Transverse colon (tissue), 4 donors: ENCODE results near the gene ATOSB. TPM values are rescaled to one million over a fixed set of nuclear protein-coding genes. Genes with fewer than 3 reads are reported as not detected.

Experiments used
- DNase-seq: peaks from one replicate; pipeline ENCODE4 v3.0.0-alpha.2; 2019
- H3K27ac ChIP-seq, 4 donors: fragments of 200-600 bp; sonication (generic); 2 replicates each; pipeline ENCODE4 v1.5.1; 2016 to 2018; ENCODE audit warnings: inconsistent platforms in 4 of 4
- H3K27me3 ChIP-seq: fragments of 200-600 bp; sonication (generic); 2 replicates; pipeline ENCODE4 v1.5.1; 2017; ENCODE audit warnings: inconsistent platforms
- H3K36me3 ChIP-seq, 4 donors: fragments of 200-600 bp; sonication (generic); 2 replicates each; pipeline ENCODE4 v1.5.1; 2017 to 2019; ENCODE audit warnings: inconsistent platforms in 4 of 4
- H3K4me1 ChIP-seq, 4 donors: fragments of 200-600 bp; sonication (generic); 2 replicates each; pipeline ENCODE4 v1.5.1; 2017 to 2020; ENCODE audit warnings: inconsistent platforms in 4 of 4
- H3K4me3 ChIP-seq, 4 donors: fragments of 200-600 bp; sonication (generic); 1 replicate in 1 of 4; 2 replicates in 3 of 4; pipeline versions ENCODE4 v1.5.1 to v1.6.1; 2017 to 2019; ENCODE audit warnings: inconsistent platforms in 4 of 4
- H3K9me3 ChIP-seq, 2 donors: fragments of 200-600 bp; sonication (generic); 2 replicates each; pipeline ENCODE4 v1.5.1; 2017 to 2019; ENCODE audit warnings: inconsistent platforms in 2 of 2
- CTCF ChIP-seq, 5 experiments: fragments of 200-600 bp in 3 of 5; fragments of 450-650 bp in 2 of 5; sonication (generic) in 3 of 5; IDR thresholded peaks; 1 replicate in 2 of 5; 2 replicates in 3 of 5; pipeline ENCODE4 v1.5.1; 2016 to 2017; ENCODE audit warnings: antibody characterized with exemption in 5 of 5, inconsistent platforms in 3 of 5, mild to moderate bottlenecking in 2 of 5, moderate library complexity in 1 of 5
- EP300 ChIP-seq: sonication (generic); formaldehyde crosslinking; IDR thresholded peaks from one replicate; pipeline ENCODE4 v1.6.1; 2017; ENCODE audit warnings: antibody characterized with exemption, low read depth
- POLR2A ChIP-seq: fragments of 450-650 bp; IDR thresholded peaks from one replicate; pipeline ENCODE4 v1.6.1; 2016; ENCODE audit warnings: antibody characterized with exemption, mild to moderate bottlenecking, moderate library complexity
- POLR2AphosphoS5 ChIP-seq, 3 donors: sonication (generic); formaldehyde crosslinking; IDR thresholded peaks; one replicate each; pipeline ENCODE4 v1.6.1; 2016; ENCODE audit warnings: antibody characterized with exemption in 3 of 3
- WGBS, 2 donors: methylation state at CpG; one replicate each; pipeline ENCODE4 v1.1.5; 2018; ENCODE audit warnings: low coverage in 1 of 2; 5-methylcytosine and 5-hydroxymethylcytosine counted together
- in situ Hi-C, 4 donors: fragments of 200-750 bp; cut with MboI; loops; one replicate each; pipeline versions ENCODE4 v1.15.0 to v1.15.1; 2017; ENCODE audit warnings: low sequenced_read_pairs in 3 of 4, low pct_ligation_motif_present in 1 of 4, low pct_unique_long_range_greater_than_20kb in 1 of 4
- intact Hi-C: fragments of 100-400 bp; cut with DNase I; formaldehyde crosslinking; loops from one replicate; pipeline ENCODE4 v1.15.1; 2023; ENCODE audit warnings: low total_unique reads
- total RNA-seq, 4 donors: library from RNA; depleted of rRNA; stranded (reverse); fragments of >200 nt; gene quantifications; one replicate each; pipeline ENCODE4 v1.1.0, GENCODE V29; 2016

Gene ATOSB
- 10 to 100 TPM; 23.9 to 30.0 (median 27.3) TPM for total RNA-seq

- 1% methylated on average over 52 of the region's 54 CpGs; no CpG with 5 or more reads in 1 of the 2 donors for WGBS, 2 donors
- intact Hi-C loops, result loop anchor here (5.0 kb wide), 2 partner anchors 141 to 366 kb away; no protein-coding TSS in a partner anchor
- peak within 1 kb of the TSS; percentile 43 to 57 (median 51) for H3K4me3 ChIP-seq
- in situ Hi-C loops, result loop anchor here (5.0 to 25.0 kb wide), 6 partner anchors 139 to 446 kb away; a partner anchor contains a TSS
- no peaks in the 10 kb centered on the region for H3K36me3 ChIP-seq
- DNase-seq, result peak; percentile 99
- H3K4me1 ChIP-seq, result peaks cover 28 to 50% (median 47%) of the 10 kb centered on the region in 4 donors
- no peaks in the 10 kb centered on the region for H3K9me3 ChIP-seq
- peak within 1 kb of the TSS; percentile 87 to 96 (median 91) for H3K27ac ChIP-seq
- TF ChIP-seq POLR2A (peak; percentile 92), POLR2AphosphoS5 (IDR thresholded peaks at IDR 0.05) (peak; percentile 89 to 94 (median 91)), CTCF (IDR thresholded peaks at IDR 0.05) (no peak)
- no peaks in the 10 kb centered on the region for H3K27me3 ChIP-seq
Measured at GRCh38 chr9:35115680-35116538, at the start of gene ATOSB. TSS of gene ATOSB (minus strand) at chr9:35115862. CDS start at chr9:35108274, 7,588 bp downstream.

GRCh38 chr9:35164711-35165110, 49.0 kb upstream of the ATOSB start:
- 44 to 58% methylated on average over 3 of the region's 3 CpGs for WGBS, 2 donors
- no peak overlapping the region for H3K4me3 ChIP-seq
- intact Hi-C loops, result no loop called here
- H3K27me3 ChIP-seq, result no peaks in the 10 kb centered on the region
- H3K36me3 ChIP-seq, result no peaks in the 10 kb centered on the region
- no peak for TF ChIP-seq CTCF (IDR thresholded peaks at IDR 0.05)
- no peak for TF ChIP-seq POLR2AphosphoS5 (IDR thresholded peaks at IDR 0.05)
- no peak for TF ChIP-seq EP300
- TF ChIP-seq POLR2A, result no peak
- no peaks in the 10 kb centered on the region for H3K9me3 ChIP-seq
- DNase-seq, result no peak
- no peak overlapping the region for H3K27ac ChIP-seq
- in situ Hi-C loops, result no loop called here
- H3K4me1 ChIP-seq, result peaks cover 3 to 29% (median 16%) of the 10 kb centered on the region in 4 donors

GRCh38 chr9:35163413-35163812, 47.8 kb upstream of the ATOSB start:
- Histone ChIP-seq H3K27ac (peak overlapping the region; percentile 91 to 94 (median 93)), H3K4me1 (peaks cover 3 to 29% (median 16%) of the 10 kb centered on the region in 4 donors), H3K9me3 (no peaks in the 10 kb centered on the region), H3K36me3 (no peaks in the 10 kb centered on the region), H3K4me3 (peak overlapping the region in 2 of 4 donors; percentile 63 to 75), H3K27me3 (no peaks in the 10 kb centered on the region)
- in situ Hi-C loops (no loop called here), intact Hi-C loops (no loop called here)
- DNase-seq, result no peak
- TF ChIP-seq POLR2AphosphoS5 (IDR thresholded peaks at IDR 0.05) (no peak), POLR2A (no peak), CTCF (IDR thresholded peaks at IDR 0.05) (no peak), EP300 (no peak)
- 19 to 44% methylated on average over 3 of the region's 3 CpGs for WGBS, 2 donors

GRCh38 chr9:35162605-35163315, 47.1 kb upstream of the ATOSB start:
- Histone ChIP-seq H3K27ac (peak overlapping the region; percentile 91 to 94 (median 93)), H3K27me3 (no peaks in the 10 kb centered on the region), H3K9me3 (no peaks in the 10 kb centered on the region), H3K4me3 (peak overlapping the region; percentile 59 to 75 (median 66)), H3K4me1 (peaks cover 3 to 29% (median 16%) of the 10 kb centered on the region in 4 donors), H3K36me3 (no peaks in the 10 kb centered on the region)
- 13 to 15% methylated on average over 11 of the region's 11 CpGs for WGBS, 2 donors
- in situ Hi-C loops, result no loop called here
- intact Hi-C loops, result no loop called here
- no peak for DNase-seq
- TF ChIP-seq CTCF (IDR thresholded peaks at IDR 0.05), result no peak
- no peak for TF ChIP-seq EP300
- no peak for TF ChIP-seq POLR2A
